Left renal pelvis (tissue), 4 donors: ENCODE measurements around the gene NLRP13. TPM values are rescaled to one million over a fixed set of nuclear protein-coding genes. Genes with fewer than 3 reads are reported as not detected.
"Not testable (repeated sequence)": the region's sequence is repeated elsewhere in the genome, so short reads cannot be mapped to it uniquely, and the experiment has no call there.

Experiments used
- DNase-seq, 4 donors: peaks; one replicate each; pipeline ENCODE4 v3.0.0-alpha.2; 2013; ENCODE audit warnings: low read depth in 4 of 4, low spot score in 3 of 4
- polyA plus RNA-seq, 4 donors: library from polyadenylated mRNA; unstranded; fragments of 120-200 nt; gene quantifications; one replicate each; pipeline ENCODE4 v1.2.1, GENCODE V29; 2013; ENCODE audit not compliant: insufficient read length in 4 of 4

NLRP13 gene, protein sequence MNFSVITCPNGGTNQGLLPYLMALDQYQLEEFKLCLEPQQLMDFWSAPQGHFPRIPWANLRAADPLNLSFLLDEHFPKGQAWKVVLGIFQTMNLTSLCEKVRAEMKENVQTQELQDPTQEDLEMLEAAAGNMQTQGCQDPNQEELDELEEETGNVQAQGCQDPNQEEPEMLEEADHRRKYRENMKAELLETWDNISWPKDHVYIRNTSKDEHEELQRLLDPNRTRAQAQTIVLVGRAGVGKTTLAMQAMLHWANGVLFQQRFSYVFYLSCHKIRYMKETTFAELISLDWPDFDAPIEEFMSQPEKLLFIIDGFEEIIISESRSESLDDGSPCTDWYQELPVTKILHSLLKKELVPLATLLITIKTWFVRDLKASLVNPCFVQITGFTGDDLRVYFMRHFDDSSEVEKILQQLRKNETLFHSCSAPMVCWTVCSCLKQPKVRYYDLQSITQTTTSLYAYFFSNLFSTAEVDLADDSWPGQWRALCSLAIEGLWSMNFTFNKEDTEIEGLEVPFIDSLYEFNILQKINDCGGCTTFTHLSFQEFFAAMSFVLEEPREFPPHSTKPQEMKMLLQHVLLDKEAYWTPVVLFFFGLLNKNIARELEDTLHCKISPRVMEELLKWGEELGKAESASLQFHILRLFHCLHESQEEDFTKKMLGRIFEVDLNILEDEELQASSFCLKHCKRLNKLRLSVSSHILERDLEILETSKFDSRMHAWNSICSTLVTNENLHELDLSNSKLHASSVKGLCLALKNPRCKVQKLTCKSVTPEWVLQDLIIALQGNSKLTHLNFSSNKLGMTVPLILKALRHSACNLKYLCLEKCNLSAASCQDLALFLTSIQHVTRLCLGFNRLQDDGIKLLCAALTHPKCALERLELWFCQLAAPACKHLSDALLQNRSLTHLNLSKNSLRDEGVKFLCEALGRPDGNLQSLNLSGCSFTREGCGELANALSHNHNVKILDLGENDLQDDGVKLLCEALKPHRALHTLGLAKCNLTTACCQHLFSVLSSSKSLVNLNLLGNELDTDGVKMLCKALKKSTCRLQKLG
- not detected for polyA plus RNA-seq

DNA sequence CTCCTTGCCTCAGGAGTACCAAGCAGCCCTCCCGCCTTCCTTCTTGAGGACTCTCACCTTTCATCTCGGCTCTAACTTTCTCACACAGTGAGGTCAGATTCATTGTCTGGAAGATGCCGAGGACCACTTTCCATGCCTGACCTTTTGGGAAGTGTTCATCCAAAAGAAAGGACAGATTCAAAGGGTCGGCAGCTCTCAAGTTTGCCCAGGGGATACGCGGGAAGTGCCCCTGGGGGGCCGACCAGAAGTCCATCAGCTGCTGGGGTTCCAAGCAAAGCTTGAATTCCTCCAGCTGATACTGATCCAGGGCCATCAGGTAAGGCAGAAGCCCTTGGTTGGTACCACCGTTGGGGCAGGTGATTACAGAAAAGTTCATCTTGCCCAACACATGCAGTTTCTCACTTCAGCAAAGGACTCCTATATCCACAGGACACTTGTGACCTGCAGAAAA lies at the start of gene NLRP13:
TSS of gene NLRP13 (minus strand) at position 401 of the 451 bp plus-strand sequence. CDS start at position 376, 25 bp downstream.
- DNase-seq, result no peak

DNA sequence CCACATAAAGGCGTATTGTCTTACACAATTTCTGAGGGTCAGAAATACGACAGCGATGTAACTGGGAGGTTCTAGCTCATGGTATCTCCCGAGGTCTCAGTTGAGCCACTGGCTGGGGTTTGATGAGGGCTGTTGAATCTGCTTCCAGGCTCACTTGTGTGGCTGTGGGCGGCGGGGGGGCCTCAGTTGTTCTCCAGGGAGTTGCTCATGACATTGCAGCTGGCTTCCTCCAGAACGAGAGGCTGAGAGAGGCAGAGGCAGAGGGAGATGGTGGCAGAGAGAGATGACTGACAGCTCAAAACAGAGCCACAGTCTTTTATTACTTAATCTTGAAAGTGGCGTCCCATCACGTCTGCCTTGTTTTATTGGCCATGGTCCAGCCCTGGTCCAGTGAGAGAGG lies 48.3 kb upstream of the NLRP13 start:
- no peak for DNase-seq

DNA sequence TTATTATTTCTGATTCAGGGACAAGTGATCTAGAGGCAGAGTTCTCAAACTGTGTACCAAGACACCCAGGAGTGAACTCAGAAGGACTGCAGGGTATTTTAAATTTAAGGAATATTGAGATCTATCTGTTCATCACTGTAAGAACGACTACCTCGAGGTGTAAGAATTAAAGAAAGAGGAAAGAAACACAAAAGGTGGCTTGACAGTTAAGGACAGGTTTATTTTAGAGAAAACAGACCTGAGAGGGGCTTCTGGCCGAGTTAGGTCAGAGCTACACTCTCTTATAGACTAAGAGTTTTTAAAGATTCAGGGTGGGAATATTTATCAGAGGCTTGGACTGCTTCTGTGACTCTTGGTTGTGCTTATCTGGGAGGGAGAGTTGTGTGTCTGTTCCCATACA lies 41.8 kb upstream of the NLRP13 start:
- DNase-seq, result no peak

DNA sequence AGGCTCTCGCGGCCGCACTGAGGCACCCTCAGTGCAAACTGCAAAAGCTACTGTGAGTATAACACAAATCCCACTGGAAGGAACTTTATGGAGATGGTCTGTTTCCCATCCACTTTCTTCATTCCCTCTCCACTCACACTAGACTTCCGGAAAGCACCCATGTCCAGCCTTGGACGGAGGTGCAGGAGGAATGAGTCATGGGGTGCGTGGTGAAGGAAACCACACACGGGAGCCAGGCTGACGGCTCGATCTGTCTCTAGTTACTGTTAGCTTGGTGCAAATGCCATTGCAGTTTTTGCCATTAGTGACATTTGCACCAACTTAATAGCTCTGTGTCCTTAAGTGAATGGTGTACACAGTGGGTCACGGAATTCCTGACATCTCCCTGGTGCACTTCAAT lies 30.1 kb upstream of the NLRP13 start:
- no peak for DNase-seq

DNA sequence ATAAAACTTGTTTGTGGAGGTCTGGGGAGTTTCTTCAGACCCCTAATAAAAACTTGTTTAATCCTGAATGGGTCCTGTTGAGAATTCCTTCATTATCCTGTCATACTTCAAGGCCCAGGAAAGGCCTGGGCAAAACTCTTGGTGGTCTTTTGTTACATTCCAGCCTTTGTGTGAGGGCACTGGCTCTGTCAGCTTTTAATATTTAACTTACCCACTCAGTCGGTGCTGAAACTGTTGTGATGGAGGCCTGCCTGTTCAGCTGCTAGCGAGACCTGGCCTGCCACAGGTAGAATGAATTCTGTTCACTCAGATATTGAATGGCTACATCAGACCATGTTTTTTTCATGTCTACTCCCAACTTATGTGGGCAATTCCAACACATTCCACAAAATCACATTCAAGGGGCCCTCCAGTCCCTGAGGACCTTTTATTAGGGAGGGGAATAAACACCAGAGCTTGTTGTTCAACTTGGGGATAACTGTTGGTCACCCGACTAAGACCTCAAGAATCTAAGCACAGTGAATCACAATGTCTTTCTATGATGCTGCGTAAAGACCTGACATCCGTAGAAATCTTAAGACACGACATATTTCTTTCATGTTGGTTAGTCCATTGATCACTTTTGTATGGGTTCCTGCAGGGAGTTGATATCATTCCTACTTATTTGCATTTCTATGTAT lies 28.0 kb upstream of the NLRP13 start:
- DNase-seq, result no peak

DNA sequence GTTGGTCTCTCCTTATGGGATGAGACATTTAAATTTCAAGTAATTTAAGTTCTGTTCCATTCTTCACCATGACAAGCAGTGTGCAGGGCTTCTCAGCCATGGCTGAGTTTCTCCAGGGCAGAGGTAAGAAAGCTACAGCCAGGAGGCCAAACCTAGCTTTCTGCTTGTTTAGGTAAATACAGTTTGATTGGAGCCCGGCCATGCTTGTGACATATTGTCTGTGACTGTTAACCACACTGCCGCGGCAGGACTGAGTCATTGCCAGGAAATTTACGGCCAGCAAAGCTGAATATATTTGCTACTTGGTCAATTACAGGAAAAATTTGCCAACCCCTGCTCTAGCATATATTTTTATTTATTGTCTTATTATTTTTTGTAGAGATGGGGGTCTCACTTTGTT lies 26.2 kb upstream of the NLRP13 start:
- no peak for DNase-seq

DNA sequence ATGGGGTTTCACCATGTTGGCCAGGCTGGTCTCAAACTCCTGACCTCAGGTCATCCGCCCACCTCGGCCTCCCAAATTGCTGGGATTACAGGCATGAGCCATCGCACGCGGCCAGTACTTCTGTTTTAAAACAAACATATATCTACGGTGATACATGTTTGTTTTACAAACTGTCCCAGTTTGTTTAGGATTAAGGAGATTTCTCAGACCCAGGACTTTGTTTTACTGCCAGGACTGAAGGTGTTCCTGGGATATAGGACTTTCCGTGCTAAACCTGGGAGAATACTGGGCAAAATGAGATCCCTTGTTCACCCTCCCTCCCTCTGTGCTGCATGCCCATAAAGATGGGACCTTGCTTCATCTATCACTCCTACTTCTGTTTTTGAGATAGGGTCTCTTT lies 24.3 kb upstream of the NLRP13 start:
- no peak for DNase-seq

DNA sequence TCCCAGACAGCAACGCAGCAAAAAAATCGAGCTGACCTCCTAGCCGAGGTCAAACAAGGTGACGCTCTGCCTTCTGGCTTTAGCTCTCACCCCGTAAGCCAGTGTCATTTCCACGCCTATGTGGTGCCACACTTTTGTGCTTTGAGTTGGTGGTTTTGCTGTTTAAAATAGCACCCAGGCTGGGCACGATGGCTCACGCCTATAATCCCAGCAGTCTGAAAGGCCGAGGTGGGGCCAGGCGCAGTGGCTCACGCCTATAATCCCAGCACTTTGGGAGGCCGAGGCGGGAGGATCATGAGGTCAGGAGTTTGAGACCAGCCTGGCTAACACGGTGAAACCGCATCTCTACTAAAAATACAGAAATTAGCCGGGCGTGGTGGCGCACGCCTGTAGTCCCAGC lies 18.4 kb upstream of the NLRP13 start:
- not testable (repeated sequence) for DNase-seq

DNA sequence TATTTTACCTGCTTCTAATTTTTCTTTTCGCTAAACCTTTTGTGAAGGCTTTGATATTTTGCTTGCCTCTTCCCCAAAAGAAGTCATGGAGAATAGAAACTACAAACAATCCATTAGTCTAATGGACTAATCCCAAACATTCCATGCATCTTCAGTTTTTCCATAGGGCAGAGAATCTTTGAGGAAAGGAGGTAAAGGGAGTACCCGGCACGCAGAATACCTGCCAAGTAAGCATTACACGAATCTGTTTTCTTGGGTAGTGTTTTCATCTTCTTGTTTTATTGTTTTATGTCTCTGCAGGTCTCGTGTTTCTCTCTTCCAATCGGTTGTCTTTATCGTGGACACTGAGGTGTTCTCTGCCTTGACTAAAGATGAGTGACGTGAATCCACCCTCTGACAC lies 15.4 kb upstream of the NLRP13 start, which contains the start of gene NLRP8:
TSS of gene NLRP8 (plus strand) at position 301 of the 400 bp plus-strand sequence.
- DNase-seq, result no peak

DNA sequence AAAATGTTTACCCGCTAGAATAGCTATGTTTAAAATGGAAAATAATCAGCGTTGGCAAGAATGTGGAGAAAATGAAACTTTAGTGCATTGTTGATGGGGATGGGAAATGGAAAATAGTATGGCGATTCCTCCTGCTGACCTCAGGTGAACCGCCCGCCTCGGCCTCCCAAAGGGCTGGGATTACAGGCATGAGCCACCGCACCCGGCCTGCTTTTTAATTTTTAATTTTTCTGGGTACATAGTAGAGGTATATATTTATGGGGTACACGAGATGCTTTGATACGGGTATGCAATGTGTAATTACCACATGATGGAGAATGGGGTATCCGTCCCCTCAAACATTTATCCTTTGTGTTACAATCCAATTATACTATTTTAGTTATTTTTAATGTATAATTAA lies 8.2 kb upstream of the NLRP13 start:
- DNase-seq, result no peak

DNA sequence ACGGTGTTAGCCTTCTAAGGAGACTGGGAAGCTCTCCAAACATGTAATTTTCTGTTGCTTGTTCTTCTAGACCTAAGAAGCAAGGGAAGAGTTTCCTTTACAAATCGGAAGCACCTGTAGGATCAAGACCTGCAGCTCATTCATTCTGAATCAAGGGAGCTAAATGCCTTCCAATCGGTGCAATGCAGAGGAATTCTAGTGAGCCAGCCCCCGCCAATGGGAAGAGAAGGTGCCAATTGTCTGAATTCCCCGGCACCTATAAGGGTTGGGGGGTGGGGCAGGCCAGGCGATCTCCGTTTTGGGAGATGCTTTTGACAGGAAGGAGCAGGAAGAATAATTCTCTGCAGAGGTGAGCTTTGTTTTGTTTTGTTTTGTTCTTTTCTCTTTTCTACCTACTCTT lies 7.1 kb upstream of the NLRP13 start:
- DNase-seq, result no peak

DNA sequence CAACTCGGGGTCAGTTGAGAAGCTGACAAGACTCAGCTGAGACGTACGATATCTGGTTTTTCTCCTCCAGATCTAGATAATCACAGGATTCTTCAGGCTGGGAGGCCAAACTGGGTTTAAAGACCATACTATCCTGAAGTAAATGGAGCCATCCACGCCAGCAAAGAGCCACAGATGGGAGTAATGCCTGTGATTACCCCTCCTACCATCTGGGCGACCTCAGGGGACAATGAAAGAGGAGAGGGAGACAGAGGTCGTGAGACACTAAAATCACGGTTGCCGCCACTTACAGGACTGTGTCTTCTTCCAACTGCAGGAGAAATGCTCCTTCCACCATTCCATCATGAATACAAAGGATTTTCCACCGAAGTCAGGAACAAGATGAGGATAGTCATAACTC lies 3.1 kb upstream of the NLRP13 start:
- no peak for DNase-seq

DNA sequence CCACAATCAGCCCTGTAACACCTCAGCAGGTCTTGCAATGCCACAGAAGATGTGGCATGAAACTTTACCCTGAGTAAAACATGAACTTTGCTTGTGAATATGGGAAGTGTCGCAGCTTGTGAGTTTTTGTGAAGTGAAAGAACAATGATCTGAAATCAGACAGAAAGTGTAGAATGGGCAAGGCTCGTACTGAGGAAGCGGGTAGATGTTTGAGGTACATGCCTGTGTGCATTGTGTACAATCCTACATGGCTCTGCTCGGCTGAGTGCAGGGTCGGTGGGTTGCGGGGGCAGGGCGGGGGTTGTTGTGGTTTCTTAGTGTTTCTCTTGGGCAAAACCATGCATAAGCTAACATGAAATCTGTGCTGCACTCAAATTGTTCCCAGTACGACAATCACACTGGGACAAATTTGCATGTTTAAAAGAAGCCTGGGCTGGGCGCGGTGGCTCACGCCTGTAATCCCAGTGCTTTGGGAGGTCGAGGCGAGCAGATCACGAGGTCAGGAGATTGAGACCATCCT lies 1.1 kb downstream of the NLRP13 start:
- DNase-seq, result no peak

DNA sequence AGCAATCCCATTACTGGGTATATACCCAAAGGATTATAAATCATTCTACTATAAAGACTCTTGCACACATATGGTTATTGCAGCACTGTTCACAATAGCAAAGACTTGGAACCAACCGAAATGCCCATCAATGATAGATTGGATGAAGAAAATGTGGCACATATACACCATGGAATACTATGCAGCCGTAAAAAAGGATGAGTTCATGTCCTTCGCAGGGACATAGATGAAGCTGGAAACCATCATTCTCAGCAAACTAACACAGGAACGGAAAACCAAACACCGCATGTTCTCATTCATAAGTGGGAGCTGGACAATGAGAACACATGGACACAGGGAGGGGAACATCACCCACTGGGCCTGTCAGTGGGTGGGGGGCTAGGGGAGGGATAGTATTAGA lies 2.9 kb downstream of the NLRP13 start:
- not testable (repeated sequence) for DNase-seq

DNA sequence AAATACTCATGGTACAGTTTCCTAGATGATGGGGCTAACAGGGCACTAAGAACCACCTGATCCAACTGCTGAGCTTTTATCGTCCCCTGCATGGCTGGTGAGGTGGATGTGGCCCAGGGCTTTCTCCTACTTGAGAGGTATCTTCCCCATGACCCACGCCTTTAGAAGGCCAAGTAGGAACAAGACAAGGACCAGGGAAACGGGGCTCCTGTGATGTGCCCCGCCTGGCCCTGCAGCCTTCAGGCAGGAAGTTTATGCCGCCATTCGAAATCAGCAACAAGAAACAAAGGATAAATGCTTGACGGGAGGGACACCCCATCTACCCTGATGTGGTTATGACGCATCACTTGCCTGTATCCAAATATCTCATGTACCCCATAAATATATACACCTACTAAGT lies 4.1 kb downstream of the NLRP13 start:
- no peak for DNase-seq

DNA sequence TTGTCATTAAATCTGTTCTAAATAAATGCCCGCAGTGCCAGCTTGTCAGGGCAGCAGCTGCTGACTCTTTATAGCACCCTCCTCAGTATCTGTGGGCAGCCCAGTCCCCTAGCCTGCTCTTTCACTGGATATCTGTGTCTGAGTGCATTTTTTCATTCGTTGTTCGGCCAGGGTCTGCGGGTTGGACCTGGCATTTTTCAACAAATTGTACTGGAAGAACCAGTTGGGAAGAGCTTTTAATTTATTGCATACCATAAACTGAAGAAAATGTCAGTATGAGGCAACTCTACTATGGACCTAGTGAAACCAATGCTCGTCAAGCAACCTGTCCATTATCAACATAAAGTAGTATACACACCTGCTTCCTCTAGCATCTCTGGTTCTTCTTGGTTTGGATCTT lies 8.6 kb downstream of the NLRP13 start:
- DNase-seq, result no peak

DNA sequence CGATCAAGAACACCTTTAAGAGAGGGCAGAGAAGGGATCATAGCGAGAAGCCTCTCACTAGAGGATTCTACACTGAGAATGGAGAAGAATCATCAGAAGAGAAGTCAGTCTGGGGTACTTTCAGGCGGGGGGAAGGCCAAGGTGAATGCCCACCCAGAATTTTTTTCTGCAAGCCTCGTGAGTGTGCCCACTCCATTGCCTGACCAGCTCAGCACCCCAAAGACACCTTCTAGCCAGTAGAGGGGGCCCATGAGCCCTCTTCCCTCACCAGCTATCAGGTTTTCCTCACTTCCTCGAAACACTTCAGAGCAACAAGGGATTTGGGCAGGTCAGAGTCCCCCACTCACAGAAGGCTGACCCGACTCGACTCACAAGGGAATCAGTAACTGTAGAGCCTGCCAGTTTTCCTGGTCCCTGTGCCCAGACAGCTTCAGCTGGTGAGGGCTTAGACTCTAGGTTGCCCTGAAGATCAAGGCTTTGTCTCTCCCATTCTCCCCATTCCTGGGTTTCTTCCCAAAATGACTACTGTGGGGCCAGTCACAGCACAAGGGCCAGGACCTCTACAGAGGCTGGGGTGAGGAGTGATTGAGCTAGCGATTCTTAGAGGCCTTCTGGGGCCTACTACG lies 18.4 kb downstream of the NLRP13 start:
- no peak for DNase-seq

DNA sequence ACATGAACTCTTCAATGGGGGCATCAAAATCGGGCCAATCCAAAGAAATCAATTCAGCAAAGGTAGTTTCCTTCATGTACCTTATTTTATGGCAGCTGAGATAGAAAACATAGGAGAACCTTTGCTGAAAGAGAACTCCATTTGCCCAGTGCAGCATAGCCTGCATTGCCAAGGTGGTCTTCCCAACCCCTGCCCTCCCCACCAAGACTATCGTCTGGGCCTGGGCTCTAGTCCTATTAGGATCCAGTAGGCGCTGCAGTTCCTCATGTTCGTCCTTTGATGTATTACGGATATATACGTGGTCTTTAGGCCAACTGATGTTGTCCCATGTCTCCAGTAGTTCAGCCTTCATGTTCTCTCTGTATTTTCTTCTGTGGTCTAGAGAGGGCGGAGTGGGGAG lies 19.2 kb downstream of the NLRP13 start:
- no peak for DNase-seq

DNA sequence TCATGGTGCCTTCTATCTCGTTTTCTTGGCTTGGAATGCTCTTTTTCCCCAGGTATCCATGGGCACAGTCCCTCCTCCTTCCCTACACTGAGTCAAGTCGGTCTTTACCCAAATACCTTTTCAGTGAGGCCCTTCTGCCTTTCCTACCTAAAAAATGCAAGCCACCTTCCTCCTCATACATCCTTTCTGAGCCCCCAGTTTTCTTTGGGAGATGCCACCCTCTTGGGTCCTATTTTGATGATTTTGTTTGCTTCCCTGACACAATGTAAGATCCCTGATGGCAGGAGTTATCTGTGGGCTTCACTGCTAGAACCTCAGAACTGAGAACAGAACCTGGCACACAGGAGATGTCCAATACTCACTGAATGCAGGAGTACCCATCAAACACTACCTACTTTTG lies 22.3 kb downstream of the NLRP13 start:
- no peak for DNase-seq

DNA sequence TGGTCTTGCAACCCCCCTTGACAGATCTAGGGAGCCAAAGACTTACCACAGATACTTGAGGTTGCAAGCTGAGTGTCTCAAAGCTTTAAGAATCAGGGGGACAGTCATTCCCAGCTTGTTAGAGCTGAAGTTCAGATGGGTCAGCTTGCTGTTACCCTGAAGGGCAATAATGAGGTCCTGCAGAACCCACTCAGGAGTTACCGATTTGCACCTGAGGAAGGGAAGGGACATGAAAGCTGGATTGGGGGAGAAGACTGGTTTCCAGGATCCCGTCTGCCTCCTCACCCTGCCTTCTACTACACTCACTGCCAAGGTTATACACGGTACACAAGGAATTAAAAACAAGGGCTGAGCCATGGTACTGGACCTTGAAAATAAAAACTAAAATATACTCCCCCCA lies 24.4 kb downstream of the NLRP13 start:
- DNase-seq, result no peak
